ENCODE data around the gene VDAC1. TPM values are rescaled to one million over a fixed set of nuclear protein-coding genes. Genes with fewer than 3 reads are reported as not detected.
"Not testable (repeated sequence)": the region's sequence is repeated elsewhere in the genome, so short reads cannot be mapped to it uniquely, and the experiment has no call there.

The VDAC1 gene
- total RNA-seq, 3 donors from 2014 or later, result 153 to 283 (median 246) TPM

- Histone ChIP-seq H3K9me3 (peaks cover 2% of the 10 kb centered on the region), H3K4me3 (no peak overlapping the region), H3K36me3 (ENCODE audit: low read depth) (no peaks in the 10 kb centered on the region), H3K4me1 (ENCODE audit: low read depth) (no peaks in the 10 kb centered on the region)
- intact Hi-C loops (cut with DNase I, micrococcal nuclease), result no loop called here
- no peak for DNase-seq
- ATAC-seq, result no peak
- no peak for TF ChIP-seq CTCF (IDR thresholded peaks at IDR 0.05)
Observed at GRCh38 chr5:133962801-133963476, 41.8 kb downstream of the VDAC1 start.

- Histone ChIP-seq H3K4me3 (no peak overlapping the region), H3K4me1 (ENCODE audit: low read depth) (no peaks in the 10 kb centered on the region), H3K36me3 (ENCODE audit: low read depth) (no peaks in the 10 kb centered on the region), H3K9me3 (peaks cover 2% of the 10 kb centered on the region)
- intact Hi-C loops (cut with DNase I, micrococcal nuclease), result no loop called here
- TF ChIP-seq CTCF (IDR thresholded peaks at IDR 0.05), result no peak
- ATAC-seq, result no peak
- DNase-seq, result no peak
Observed at GRCh38 chr5:133962131-133962530, 42.6 kb downstream of the VDAC1 start.

DNA sequence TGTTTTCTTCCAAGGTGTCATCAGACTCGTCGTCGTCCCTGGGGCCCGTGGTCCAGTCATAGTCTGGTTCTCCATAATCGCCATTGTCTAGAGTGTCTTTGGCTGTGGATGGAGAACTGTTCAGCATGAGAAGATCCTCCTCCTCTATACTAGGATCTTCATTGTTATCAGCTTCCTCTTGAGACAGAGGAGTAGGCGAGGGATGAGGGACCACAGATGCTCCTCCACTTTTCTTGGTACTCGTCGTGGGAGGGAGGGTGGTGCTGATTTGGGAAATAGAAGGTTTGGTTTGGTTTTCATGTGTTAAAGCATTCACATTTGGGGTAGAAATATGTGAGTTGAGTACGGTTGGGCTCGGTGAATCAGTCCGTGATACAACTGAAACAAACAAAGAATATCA is 45.1 kb downstream of the VDAC1 start:
- no peak for TF ChIP-seq CTCF (IDR thresholded peaks at IDR 0.05)
- intact Hi-C loops (cut with DNase I, micrococcal nuclease), result no loop called here
- Histone ChIP-seq H3K9me3 (peaks cover 2% of the 10 kb centered on the region), H3K4me1 (ENCODE audit: low read depth) (peaks cover 4% of the 10 kb centered on the region), H3K4me3 (no peak overlapping the region), H3K36me3 (ENCODE audit: low read depth) (no peaks in the 10 kb centered on the region)
- DNase-seq (no peak), ATAC-seq (no peak)

- no peak for TF ChIP-seq CTCF (IDR thresholded peaks at IDR 0.05)
- intact Hi-C loops (cut with DNase I, micrococcal nuclease), result no loop called here
- H3K9me3 ChIP-seq, result no peaks in the 10 kb centered on the region
- H3K36me3 ChIP-seq (ENCODE audit: low read depth), result no peaks in the 10 kb centered on the region
- H3K4me3 ChIP-seq, result no peak overlapping the region
- DNase-seq (no peak), ATAC-seq (no peak)
- peaks cover 4% of the 10 kb centered on the region for H3K4me1 ChIP-seq (ENCODE audit: low read depth)
Observed at GRCh38 chr5:133957591-133957990, 47.2 kb downstream of the VDAC1 start.

DNA sequence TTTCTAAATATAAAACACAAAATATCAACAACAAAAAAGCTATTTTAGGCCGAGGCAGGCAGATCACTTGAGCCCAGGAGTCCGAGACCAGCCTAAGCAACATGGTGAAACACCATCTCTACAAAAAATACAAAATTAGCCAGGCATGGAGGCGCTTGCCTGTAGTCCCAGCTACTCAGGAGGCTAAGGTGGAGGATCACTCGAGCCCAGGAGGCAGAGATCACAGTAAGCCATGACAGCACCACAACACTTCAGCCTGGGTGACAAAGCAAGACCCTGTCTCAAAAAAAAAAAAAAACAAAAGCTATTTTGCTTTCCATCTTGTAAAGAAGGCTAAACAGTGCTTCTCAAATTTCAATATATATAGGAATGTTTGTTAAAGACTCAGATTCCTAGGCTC is 47.7 kb downstream of the VDAC1 start:
- no peak overlapping the region for H3K4me3 ChIP-seq
- no peaks in the 10 kb centered on the region for H3K36me3 ChIP-seq (ENCODE audit: low read depth)
- intact Hi-C loops (cut with DNase I, micrococcal nuclease), result no loop called here
- ATAC-seq (no peak), DNase-seq (no peak)
- H3K4me1 ChIP-seq (ENCODE audit: low read depth), result peaks cover 4% of the 10 kb centered on the region
- no peaks in the 10 kb centered on the region for H3K9me3 ChIP-seq
- TF ChIP-seq CTCF (IDR thresholded peaks at IDR 0.05), result no peak

DNA sequence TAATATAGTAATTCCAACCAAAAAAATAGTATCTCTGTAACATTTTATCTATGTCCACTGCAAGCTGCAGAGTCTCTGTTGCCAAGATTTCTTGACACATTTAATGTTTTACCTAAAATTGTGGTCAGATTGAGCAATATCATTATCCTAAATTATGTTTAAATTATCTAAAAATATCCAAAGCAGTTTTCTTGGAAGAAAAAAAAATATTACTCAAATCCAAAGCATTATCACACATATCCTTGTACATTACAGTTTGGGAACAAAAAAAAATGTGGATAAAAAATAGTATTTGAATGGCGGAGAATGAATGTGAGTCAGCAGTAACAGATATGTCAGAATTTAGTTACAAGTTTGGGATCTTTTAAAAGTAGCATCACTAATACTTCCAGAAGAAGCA is 48.6 kb downstream of the VDAC1 start:
- not testable (repeated sequence) for H3K36me3 ChIP-seq (ENCODE audit: low read depth)

More for the DNA sequence above, 48.6 kb downstream of the VDAC1 start:
- H3K4me1 ChIP-seq (ENCODE audit: low read depth); DNase-seq; H3K9me3 ChIP-seq; intact Hi-C loops (cut with DNase I, micrococcal nuclease); H3K4me3 ChIP-seq; ATAC-seq: not testable (repeated sequence)
